Effector CD4-positive, alpha-beta T cell (primary cell): ENCODE measurements around the gene RYR2.

Experiments
- DNase-seq: peaks from one replicate; pipeline ENCODE4 v3.0.0-alpha.2; 2020

RYR2 gene

GRCh38 chr1:237879195-237879594 lies 837.2 kb downstream of the RYR2 start:
- DNase-seq: no peak
